ENCODE measurements around the gene LDLR.

GRCh38 chr19:11116507-11116906, 27.2 kb downstream of the LDLR start:
- no peak for TF ChIP-seq POLR2AphosphoS5 (IDR thresholded peaks at IDR 0.05; ENCODE audit: low read depth, low read length)
- no peak for TF ChIP-seq POLR2A (IDR thresholded peaks at IDR 0.05; ENCODE audit: low read depth, low read length)
- no peak for TF ChIP-seq TAF1 (IDR thresholded peaks at IDR 0.05; ENCODE audit: low read depth, low read length)

Measured in GM12891 (cell line).